ENCODE data around the gene FOXR1.

- TF ChIP-seq EZH2 (IDR thresholded peaks at IDR 0.05; ENCODE audit: insufficient read depth, low read length) (no peak), CTCF (IDR thresholded peaks at IDR 0.05; ENCODE audit: insufficient read depth, low read depth, low read length) (no peak)
Observed at GRCh38 chr11:118947091-118947490, 24.5 kb upstream of the FOXR1 start.
